NK-92 treated with Interleukin-12 subunit alpha and Interleukin-12 subunit beta, amount 100 ng/mL, for 24 hours (cell line): ENCODE data around the gene NPAS2.

Source experiments
- DNase-seq: peaks from one replicate; lab custom pipeline; 2025; lab: John Stamatoyannopoulos, UW

NPAS2 gene

GRCh38 chr2:100819370-100820272, at the start of gene NPAS2:
NPAS2 (plus strand) TSS chr2:100820139; CDS start chr2:100904755, 84,616 bp downstream.
- DNase-seq = no peak

GRCh38 chr2:100771125-100771524, 48.8 kb upstream of the NPAS2 start:
- no peak for DNase-seq

GRCh38 chr2:100773538-100773937, 46.4 kb upstream of the NPAS2 start:
- DNase-seq = no peak

GRCh38 chr2:100776445-100776844, 43.5 kb upstream of the NPAS2 start:
- no peak for DNase-seq

GRCh38 chr2:100778637-100779450, 41.1 kb upstream of the NPAS2 start:
- DNase-seq = no peak

- no peak for DNase-seq
Measured at GRCh38 chr2:100779908-100780202, 40.1 kb upstream of the NPAS2 start.

GRCh38 chr2:100780203-100781008, 39.5 kb upstream of the NPAS2 start:
- DNase-seq = no peak

- no peak for DNase-seq
Measured at GRCh38 chr2:100781009-100781325, 39.0 kb upstream of the NPAS2 start.

- no peak for DNase-seq
Measured at GRCh38 chr2:100781523-100782379, 38.2 kb upstream of the NPAS2 start.

- DNase-seq = no peak
Measured at GRCh38 chr2:100782380-100782878, 37.5 kb upstream of the NPAS2 start.

- no peak for DNase-seq
Measured at GRCh38 chr2:100783987-100784386, 36.0 kb upstream of the NPAS2 start.

GRCh38 chr2:100784681-100785080, 35.3 kb upstream of the NPAS2 start:
- DNase-seq = no peak

GRCh38 chr2:100785626-100786296, 34.2 kb upstream of the NPAS2 start:
- no peak for DNase-seq

- DNase-seq = no peak
Measured at GRCh38 chr2:100786297-100786658, 33.7 kb upstream of the NPAS2 start.

GRCh38 chr2:100786985-100787384, 33.0 kb upstream of the NPAS2 start:
- no peak for DNase-seq

GRCh38 chr2:100789361-100789760, 30.6 kb upstream of the NPAS2 start:
- no peak for DNase-seq

- no peak for DNase-seq
Measured at GRCh38 chr2:100791294-100791935, 28.5 kb upstream of the NPAS2 start.

- DNase-seq = no peak
Measured at GRCh38 chr2:100791936-100792308, 28.0 kb upstream of the NPAS2 start.

- no peak for DNase-seq
Measured at GRCh38 chr2:100793220-100793619, 26.7 kb upstream of the NPAS2 start.

GRCh38 chr2:100793982-100794381, 26.0 kb upstream of the NPAS2 start:
- no peak for DNase-seq
